ENCODE measurements around the gene MVK.

Gene MVK

DNA sequence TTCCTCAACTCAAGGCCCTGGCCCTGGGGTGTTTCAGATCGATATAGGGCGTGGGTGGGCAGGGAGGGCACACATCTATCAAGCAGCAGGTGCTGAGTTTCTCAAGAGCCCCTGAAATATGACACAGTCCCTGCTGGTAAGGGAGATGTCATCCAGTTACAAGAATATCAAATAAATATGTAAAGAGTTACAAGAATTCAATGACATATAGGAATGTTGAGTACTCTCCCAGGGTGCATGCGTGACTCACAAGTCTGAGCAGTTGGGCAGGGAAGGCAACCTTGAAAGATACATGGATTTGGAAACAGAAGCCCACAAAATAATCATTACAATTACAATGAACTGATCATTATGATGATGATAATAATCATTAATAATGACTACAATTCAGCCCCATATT lies 35.2 kb downstream of the MVK start:
- DNase-seq (ENCODE audit: low spot score): no peak

DNA sequence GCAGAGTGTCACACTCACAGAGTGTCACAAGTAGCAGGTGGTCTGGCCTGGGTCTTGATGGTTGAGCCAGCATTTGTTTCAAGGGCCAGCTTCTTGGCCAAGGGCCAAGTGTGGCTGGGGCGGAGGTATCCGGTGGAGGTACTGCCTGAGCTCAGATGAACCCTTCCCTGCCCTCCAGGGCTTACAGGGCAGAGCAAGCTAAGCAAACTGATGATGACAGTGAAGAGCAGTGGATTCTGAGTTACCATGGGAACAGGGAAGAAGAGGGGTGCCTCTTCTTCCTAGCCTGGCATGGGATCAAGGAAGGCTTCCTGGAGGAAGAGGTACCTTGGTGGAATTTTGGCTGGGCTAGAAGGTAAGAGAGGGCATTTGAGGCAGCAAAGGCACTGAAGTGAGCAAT lies 35.7 kb downstream of the MVK start:
- DNase-seq (ENCODE audit: low spot score): no peak

DNA sequence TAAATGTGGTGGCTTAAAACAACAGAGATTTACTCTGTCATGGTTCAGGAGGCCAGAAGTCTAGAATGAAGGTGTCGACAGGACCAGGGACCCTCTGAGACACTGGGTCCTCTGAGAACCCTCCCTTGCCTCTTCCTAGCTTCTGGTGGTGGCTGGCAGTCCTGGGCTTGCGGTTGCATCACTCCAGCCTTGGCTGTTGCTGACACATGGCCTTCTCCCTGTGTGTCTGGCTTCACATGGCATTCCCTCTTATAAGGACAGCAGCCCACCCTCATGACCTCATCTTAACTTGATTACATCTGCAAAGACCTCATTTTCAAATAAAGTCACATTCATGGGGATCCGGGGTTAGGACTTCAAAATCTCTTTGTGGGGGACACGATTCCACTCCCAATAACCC lies 36.9 kb downstream of the MVK start:
- DNase-seq (ENCODE audit: low spot score): no peak

DNA sequence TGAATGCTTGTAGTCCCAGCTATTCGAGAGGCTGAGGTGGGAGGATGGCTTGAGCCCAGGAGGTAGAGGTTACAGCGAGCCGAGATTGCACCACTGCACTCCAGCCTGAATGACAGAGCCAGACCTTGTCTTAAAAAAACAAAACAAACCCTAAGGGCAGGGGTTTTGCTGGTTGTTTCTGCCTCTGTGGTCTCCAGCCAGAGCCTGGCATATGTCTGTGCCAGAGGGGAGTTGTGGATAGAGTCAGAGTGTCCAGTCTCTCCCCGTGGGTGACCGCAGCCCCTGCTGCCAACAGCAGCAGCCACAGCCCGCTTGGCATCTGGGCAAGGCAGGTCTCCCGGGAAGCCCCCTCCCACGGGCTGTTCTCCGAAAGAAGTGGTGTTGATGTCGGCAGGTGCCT lies 37.6 kb downstream of the MVK start:
- no peak for DNase-seq (ENCODE audit: low spot score)

DNA sequence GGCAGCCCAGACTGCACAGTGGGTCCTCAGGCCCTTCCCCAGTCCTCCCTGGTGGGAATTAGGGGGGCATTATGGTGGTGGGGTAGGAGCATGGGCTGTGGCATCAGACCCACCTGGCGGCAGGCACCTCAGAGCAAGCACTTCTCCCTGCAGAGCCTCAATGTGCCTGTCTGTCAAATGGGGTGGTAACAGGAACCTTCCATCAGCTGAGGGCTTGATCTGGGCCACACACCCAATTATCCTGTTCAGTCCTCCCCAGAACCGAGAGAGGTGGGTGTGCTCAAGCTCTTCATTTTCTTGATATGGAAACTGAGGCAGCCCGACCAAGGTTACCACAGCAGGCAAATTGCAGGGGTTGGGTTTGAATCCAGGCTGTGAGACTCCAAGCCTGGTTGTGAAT lies 38.4 kb downstream of the MVK start:
- DNase-seq (ENCODE audit: low spot score): no peak

DNA sequence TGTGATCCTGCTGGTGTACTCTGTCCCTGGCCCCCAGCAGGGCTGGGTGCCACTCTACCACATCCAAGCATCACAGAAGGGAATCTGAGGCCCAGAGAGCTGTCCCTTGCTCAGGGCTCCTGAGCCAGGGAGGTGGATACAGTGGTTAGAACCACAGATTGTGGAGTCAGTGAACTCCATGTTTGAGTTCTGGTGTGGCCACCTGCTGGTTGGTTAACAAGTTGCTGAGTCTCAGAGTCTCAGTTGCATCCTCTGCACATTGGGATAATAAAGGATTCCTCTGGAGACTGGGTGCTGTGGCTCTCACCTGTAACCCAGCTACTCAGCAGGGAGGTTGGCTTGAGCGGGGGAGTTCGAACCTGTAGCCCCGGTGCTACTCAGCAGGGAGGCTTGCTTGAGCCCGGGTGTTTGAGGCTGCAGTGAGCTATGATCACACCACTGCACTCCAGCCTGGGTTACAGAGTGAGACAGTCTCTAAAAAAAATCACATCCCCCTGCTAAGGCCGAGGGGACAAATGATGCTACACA lies 39.4 kb downstream of the MVK start:
- DNase-seq (ENCODE audit: low spot score): no peak

DNA sequence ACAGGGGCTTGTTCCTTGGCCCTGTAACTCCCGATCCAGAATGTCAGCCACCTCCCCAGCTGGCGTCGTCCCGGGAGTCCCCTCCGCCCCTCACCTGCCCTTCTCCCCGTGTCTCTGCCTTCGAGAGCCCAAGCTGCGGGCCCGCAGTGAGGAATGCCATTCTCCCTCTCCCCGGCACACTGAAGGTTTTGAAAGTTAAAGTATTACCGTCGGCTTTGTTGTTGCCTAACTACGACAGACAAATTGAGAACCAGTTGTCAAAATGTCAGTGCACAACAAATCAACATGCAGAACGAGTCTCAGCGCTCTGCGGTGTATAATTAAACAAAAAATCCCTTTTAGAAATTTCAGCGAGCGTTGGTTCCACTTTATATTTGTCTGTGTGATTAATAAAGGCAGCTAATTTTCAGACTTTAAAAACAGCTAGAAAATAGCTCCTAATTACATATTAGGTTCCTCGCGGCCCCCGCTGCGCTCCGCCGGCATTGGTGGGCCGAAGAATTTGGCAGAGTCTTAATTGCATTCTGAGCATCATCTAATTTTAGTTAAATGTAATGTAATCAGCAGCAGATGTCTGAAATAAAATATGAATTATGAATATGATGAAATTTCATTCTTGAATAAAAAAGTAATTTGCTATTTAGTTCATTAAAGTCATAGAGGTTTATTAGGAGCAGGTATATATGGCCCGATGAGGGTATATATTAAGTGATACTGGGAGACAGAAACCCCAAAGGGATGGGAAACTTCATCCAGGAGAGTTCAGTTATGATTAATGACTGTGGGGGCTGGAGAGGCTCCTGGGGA lies 40.3 kb downstream of the MVK start:
- DNase-seq (ENCODE audit: low spot score): no peak

DNA sequence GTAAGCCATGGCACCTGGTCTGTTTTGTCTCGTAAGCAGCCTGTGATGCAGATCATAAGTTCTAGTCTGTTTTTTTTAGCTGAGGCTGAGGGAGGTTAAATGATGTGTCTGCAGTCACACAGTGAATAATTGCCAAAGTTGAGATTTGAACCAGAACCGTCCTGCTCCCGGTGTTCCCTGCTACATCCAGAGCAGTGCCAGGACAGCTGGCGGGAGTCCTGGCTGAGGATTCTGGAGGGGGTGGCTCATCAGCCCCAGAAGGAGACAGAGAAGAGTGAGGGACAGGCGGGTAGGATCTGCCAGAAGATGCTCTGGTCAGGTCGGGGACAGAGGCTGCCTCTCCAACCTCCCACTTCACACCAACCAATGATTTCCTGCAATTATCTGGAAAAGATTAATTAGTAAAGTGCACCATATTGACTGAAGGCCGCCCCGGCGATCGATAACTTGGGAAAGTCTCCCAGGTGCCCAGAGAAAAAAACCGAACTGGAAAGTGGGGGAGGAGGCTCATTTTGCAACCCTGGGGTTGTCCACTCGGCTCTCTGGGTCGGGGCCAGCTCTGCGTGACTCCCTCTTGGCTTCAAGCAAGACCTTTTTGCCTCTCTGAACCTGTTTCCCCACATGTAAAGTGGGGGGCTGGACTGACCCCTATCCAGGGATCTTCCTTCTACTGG lies 42.1 kb downstream of the MVK start:
- DNase-seq (ENCODE audit: low spot score): no peak

DNA sequence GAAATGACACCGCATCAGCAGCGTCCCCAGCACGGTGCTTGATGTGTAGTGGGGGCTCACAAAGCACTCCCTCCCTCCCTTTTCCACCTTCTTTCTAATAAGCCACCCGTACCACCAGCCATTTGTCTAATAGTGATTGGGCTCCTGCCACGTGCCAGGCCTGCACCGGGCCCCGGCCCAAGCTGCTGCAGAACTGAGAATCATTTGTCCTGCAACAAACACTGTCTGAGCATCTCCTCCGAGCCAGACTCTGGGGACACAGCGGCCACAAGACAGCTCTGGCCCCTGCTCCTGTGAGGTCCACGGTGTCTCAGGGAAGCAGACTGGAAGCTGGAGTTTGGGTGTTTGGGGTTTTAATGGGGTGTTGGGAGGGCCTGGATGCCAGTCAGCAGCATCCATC lies 43.9 kb downstream of the MVK start:
- DNase-seq (ENCODE audit: low spot score): no peak

DNA sequence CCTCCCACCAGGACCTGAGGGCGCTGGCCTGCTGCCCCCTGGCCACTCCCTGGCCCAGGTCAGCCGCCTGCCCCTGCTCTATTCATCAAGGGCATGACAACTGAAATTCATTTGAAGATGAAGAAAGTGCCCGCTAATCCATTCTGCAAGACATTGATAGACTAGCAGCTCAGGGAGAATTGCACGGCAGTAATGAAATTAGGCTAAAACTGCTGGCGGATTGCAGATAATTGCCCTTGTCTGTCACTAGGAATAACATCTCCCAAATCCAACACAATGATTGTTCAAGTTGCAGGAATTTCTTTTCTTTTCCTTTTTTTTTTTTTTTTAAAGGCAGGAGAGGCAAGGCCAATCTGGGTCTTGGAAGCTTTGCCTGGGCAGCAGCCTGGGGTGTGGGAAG lies 44.5 kb downstream of the MVK start:
- no peak for DNase-seq (ENCODE audit: low spot score)

DNA sequence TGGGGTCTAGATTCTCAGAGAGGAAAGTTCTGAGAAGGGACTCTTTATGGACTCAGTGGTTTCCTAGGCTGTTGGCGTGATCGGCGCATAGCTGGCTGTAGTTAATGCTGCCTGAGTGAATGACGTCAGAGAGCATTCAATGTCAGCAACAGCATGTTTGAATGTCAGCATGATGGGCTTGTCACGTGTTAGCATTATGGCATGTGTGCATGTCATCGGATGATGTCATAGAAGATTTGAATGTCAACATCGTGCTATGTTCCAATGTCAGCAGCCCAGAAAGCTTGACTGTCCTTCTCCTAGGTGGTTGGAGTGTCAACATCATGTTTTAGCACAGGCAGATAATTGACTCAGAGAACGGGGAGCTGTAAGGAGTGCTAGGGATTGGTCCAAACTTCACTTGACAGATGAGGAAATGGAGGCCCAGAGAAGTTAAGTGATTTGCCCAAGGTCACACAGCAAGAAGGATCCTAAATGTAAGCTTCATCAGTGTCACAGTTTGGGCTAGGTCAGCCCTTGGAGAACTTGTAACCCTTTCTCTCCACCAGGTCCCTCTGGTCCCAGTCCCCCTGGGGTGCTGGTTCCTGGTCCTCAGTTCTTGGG lies 45.5 kb downstream of the MVK start:
- no peak for DNase-seq (ENCODE audit: low spot score)

DNA sequence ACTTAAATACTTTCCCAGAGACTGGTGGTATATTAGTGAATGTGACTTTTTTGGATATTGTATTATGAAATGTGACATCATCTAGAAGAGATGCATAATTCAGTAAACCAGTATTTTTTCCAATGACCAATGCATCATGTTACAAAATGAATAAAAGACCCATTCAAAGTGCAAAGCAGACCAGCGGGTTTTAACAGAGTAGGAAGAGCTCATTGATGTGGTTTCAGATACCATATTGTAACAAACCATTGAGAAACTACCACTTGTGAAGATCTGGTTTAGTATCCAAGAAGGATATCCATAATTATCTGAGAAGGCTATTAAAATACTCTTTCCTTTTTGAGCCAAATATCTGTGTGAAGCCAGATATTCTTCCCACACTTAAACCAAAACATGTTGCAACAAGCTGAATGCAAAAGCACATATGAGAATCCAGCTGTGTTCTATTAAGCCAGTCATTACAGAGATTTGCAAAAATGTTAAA lies 47.7 kb downstream of the MVK start:
- DNase-seq (ENCODE audit: low spot score): peak; percentile 84

DNA sequence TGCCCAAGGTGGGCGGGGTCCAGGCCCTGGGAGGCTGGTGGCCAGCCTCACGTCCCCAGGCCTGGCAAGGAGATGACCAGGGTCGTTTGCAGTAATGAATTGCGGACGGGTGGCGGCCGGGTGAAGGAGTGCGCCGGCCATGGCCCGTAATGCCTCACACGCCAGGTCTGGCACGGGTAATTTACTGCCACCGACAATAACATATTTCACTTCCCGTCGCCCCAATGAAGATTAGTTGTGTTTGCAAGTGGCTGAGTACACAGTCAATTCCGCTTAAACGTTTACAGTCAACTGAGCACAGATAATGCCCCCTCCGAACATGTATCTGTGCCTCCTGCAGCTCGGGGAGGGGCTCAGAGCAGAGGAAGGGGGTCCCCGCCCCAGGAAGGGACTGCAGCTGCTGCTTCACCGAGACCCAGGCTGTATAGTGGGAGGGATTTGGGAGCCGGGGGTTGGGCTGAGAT lies 48.3 kb downstream of the MVK start:
- no peak for DNase-seq (ENCODE audit: low spot score)

DNA sequence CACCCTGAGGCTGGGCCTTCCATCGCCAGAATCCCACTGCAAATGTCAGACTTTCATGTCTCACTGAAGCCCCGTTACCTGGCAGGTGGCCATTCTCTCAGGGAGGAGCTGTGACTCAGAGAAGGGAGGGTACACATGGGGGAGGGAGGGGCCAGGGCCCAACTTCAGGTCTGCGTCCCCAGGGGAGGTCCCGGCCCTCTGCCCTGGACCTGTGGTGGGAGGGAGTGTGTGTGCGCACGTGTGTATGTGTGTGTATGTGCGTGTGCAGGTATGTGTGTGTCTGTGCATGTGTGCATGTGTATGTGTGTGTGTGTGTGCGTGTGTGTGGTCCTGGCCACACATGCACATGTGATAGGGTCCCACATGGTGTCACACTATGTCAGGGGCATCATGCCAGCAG lies 50.9 kb downstream of the MVK start:
- DNase-seq (ENCODE audit: low spot score): no peak

DNA sequence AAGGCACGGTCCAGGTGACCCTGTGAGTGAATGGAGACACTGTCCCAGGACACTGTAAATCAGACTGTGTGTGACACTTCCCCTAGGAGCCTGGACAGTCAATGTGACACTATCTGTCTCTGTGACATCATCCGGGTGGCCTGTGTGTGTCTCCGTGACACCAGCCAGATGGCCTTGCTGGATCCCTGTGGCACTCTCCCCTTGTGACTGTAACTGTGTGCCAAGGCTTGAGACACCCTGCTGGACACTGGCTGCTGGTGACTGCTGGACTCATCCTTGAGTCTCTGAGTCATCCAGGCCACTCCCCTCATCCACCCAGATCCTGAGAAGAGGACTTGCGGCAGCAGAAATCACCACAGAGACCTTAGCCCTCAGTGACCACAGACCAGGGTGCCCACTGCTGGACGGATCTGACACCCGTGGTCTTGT lies 51.6 kb downstream of the MVK start:
- peak; percentile 41 for DNase-seq (ENCODE audit: low spot score)

DNA sequence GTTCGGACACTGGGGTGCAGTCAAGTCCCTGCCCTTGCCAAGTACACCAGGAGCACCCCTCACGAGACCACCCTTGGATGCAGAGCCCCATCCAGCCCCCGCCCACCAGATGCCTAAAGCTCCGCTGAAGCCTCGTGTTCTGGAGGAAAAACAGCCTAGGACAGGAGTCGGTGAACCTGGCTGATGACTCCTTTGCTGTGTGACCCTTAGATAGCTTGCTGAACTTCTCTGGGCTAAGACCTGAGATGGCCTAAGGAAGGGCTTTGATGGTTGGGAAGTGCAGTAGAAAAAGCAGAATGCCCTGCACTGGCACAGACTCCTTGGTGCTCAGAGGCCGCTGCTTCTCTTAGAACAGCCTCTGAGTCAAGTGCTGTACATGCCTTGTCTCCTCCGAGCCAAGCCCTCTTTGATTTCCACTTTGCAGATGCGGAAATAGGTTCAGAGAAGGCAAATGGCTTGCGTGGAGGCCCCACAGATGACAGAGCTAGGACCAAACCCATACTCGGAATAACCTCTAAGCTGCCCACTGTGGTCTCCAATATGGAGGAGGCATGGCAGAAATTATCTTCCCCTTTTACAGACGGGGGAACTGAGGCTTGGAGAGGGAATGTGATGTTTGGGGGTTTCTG lies 52.3 kb downstream of the MVK start:
- no peak for DNase-seq (ENCODE audit: low spot score)

DNA sequence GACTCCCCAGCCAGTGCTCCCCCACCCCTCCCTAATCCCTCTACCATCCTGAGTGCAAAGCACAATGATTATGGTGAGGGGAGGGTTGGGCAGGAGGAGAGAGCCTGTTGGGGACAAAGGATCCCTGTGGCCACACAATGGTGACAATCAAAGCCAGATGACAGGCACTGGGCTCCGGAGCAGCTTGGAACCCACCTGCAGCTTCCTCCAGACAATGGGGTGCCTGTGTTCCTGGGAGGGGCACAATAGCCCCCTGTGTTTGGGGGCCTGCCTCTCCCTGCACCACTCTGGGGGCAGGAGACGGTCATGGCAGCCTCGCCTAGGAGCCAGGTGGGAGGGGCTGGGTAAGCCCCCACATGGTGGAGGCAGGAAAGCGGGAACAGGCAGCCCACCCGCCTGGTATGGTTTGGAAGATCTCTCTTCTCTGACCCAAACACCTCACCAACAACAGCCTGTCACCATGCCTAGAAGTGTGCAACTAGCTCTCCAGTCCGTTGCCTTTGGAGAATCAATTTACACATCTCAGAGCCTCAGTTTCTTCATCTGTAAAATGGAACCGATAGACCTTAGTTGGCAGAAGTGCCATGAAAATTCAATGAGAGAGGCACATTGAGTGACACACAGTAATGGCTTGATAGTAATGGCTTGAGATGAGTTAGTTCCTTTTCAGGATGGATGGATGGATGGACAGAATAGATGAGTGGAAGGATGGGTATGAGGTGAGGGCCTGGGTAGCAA lies 53.0 kb downstream of the MVK start:
- DNase-seq (ENCODE audit: low spot score): no peak

DNA sequence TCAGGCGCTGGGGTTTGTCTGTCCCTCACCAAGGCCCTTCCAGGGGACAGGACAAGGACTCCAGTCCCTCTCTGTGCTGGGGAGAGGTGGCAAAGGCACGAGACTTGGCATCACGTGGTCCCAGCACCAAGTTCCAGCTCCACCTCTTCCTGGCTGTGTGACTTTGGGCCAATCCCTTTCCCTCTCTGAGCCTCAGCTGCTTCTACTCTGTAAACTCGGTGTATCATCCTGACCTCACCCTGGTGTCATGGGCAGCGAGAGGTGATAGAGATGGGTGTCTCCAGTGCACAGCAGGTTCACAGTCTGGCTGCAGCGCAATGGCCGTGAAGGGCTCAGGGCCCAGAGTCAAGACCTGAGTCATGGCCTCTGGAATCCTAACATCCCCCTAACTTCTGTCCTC lies 54.0 kb downstream of the MVK start:
- DNase-seq (ENCODE audit: low spot score): no peak

DNA sequence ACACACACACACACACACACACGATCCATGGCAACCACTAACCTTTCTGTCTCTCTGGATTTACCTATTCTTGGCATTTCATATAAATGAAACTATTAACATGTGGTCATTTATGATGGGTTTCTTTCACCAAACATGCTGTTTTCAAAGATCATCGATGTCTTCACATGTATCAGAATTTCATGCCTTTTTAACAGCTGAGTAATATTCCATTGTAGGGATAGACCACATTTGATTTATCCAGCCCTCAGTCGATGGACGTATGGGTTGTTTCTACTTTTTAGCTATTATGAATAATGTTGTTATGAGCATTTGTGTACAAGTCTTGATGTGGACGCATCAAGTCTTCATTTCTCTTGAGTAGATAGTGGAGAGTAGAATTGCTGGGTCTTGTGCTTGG lies 56.5 kb downstream of the MVK start:
- no peak for DNase-seq (ENCODE audit: low spot score)

DNA sequence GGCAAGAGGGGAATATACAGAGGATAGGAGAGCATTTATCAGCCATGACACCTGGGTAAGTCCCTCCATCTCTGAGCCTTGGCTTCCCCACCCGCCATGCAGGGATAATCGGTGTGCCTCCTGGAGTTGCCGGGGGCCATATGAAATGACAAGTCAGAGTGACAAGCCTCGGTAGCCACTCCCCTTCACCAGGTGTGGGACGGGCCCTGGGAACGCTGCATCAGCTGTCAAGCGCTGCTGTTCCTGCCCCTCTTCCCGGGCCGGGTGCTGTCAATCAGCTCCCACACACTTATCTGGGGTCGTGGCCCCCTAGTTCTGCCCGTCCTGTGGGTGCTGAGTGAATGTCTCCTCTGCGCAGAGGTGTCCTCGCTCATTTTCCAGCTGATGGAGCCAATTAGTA lies 57.2 kb downstream of the MVK start:
- DNase-seq (ENCODE audit: low spot score): no peak

DNA sequence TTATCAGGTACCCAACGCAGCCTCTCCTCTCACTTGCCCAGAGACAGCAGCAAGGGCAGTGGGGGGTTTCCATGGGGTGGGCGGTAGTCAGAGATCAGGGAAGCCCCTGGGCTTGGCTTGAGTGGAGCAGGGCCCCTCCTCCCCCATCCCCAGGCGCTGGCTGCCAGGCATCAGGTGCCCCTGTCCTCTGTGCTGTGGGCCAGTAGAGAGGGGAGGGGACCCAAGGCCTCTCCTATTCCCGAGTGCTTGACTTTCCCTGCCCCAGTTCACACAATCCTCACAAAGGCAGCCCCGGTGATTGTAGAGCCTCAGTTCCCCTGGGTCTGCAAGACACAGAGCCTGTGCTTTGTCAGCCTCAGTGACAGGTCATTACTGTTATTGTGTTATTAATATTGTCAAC lies 57.7 kb downstream of the MVK start:
- DNase-seq (ENCODE audit: low spot score): no peak

DNA sequence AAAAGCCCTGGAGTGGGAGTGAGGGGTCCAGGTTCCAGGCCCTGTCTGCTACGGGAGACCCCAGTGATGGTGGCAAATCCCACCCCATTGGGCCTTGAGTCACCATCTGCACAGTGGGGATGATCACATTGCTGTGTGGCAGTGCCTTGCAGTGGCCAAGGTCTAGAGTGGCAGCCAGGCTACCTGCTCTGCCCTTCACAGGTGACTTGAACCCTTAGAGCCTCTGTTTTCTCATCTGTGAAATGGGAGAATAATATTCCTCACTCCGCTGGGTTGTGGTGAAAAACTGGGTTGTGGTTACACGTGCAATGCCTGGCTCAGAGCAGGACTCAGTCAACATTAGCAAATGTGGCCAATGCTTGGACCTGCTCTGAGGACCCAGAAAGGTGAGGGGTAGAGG lies 58.2 kb downstream of the MVK start:
- no peak for DNase-seq (ENCODE audit: low spot score)
